ENCODE data around the gene HSPA2. TPM values are rescaled to one million over a fixed set of nuclear protein-coding genes. Genes with fewer than 3 reads are reported as not detected.

The HSPA2 gene
- total RNA-seq, 1 donor from 2014 or later: 5.4 TPM

DNA sequence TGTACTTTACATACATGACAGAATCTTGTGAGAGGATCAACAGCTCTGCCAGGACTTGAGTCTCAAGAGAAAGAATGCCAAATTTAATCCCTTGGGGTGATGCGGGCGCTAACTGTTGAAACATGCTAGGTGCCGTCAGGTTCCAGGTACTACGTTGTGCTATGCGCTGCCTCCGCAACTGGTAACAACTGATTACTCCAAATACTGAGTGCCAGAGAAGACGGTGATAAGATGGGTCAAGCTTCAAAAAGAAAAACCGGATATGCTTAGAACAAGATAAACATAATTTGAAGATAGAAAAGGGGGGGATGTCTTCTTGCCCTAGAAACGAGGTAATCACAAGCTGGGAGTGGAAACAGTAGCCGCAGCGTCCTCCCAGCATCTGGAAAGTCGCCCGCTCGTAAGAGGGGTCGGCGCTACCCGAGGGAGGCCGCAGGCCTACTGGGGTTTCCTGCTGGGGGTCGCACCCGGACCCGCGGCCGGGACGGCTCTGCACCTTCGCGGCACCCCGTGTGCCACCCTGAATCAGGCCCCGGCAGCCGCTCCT lies 37.6 kb upstream of the HSPA2 start:
- ChIA-PET POLR2A (interaction anchor here (0.6 to 4.5 kb wide), 21 partner anchors 8 to 835 kb away, joined by 3 to 60 read pairs (median 5); partner anchors contain the start of genes AKAP5, HSPA2 and MTHFD1), CTCF (interaction anchor here (1.4 to 3.3 kb wide), 3 partner anchors 8 to 37 kb away, joined by 3 to 32 read pairs (median 11); partner anchors contain the start of gene AKAP5)
- intact Hi-C loops (cut with micrococcal nuclease): loop anchor here (1.0 to 10.0 kb wide), 12 partner anchors 8 to 1028 kb away; partner anchors contain the start of genes AKAP5, FNTB, HSPA2 and MTHFD1
- ATAC-seq (ENCODE audit: low read depth) (no peak), DNase-seq (no peak)
- Mint-ChIP-seq H3K27me3 (no peaks in the 10 kb centered on the region), H3K36me3 (ENCODE audit: low read depth) (peaks cover 21% of the 10 kb centered on the region), H3K4me1 (peaks cover 67% of the 10 kb centered on the region), H3K9me3 (no peaks in the 10 kb centered on the region), H3K4me3 (peak overlapping the region; percentile 97), H3K27ac (peak overlapping the region; percentile 99)
- TF ChIP-seq, protein P1, sequence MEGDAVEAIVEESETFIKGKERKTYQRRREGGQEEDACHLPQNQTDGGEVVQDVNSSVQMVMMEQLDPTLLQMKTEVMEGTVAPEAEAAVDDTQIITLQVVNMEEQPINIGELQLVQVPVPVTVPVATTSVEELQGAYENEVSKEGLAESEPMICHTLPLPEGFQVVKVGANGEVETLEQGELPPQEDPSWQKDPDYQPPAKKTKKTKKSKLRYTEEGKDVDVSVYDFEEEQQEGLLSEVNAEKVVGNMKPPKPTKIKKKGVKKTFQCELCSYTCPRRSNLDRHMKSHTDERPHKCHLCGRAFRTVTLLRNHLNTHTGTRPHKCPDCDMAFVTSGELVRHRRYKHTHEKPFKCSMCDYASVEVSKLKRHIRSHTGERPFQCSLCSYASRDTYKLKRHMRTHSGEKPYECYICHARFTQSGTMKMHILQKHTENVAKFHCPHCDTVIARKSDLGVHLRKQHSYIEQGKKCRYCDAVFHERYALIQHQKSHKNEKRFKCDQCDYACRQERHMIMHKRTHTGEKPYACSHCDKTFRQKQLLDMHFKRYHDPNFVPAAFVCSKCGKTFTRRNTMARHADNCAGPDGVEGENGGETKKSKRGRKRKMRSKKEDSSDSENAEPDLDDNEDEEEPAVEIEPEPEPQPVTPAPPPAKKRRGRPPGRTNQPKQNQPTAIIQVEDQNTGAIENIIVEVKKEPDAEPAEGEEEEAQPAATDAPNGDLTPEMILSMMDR (IDR thresholded peaks at IDR 0.05): no peak

DNA sequence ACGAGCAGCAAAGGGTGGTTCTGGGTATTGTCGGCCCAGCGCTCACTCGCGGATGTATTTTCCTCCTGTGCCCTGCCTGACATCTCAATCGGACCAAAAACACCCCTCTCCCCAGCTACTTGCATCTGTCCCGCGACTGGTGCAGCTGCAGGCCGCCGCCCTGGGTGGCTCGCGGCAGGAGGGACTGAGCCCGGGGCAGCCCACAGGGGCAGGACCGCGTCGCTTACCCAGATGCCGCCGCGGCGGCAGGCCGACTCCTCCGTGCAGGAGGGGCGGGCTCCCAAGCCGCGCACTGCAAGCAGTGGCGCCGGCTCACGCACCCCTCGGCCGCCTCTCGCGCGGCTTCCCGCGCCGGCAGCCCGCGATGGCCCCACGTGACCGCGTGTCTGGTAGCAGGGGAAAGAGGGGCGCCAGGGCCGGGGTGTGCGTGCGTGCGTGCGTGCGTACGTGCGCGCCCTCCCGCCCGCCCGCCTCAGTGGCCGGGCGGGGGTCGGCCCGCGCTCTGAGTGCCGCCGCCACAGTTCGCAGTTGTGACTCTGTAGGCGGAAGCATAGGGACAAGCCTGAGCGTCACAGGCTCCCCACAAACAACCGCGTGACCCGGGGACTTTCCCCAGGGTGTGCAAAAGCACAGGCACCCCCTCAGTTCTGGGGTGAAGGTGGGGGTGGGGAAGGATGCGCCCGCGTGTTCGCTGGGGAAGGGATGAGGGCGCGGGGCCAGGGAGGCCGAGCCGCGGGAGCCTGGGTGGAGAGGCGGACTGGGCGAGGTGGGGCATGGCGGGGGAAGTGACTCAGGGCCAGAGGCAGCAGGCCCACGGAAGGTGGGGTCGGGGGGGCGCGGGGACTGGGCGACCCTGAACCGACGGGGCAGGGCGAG lies 36.9 kb upstream of the HSPA2 start, which contains the start of gene ZBTB25:
Gene ZBTB25, minus strand, starts transcription at position 405 of the 876 bp plus-strand sequence. CDS start 13,305 bp downstream, outside the sequence.
- ChIA-PET CTCF (interaction anchor here (1.4 to 3.3 kb wide), 3 partner anchors 8 to 38 kb away, joined by 3 to 32 read pairs (median 11); partner anchors contain the start of gene AKAP5), POLR2A (interaction anchor here (0.6 to 4.5 kb wide), 40 partner anchors 10 to 1031 kb away, joined by 3 to 60 read pairs (median 4); partner anchors contain the start of genes AKAP5, HSPA2, MTHFD1 and PPP2R5E)
- Mint-ChIP-seq H3K4me1 (peaks cover 73% of the 10 kb centered on the region), H3K4me3 (peak within 1 kb of the TSS; percentile 97), H3K27me3 (no peaks in the 10 kb centered on the region), H3K27ac (peak within 1 kb of the TSS; percentile 100), H3K9me3 (no peaks in the 10 kb centered on the region), H3K36me3 (ENCODE audit: low read depth) (peaks cover 19% of the 10 kb centered on the region)
- intact Hi-C loops (cut with micrococcal nuclease): loop anchor here (1.0 to 10.0 kb wide), 13 partner anchors 19 to 1029 kb away; partner anchors contain the start of genes AKAP5, FNTB, HSPA2 and MTHFD1
- DNase-seq (peak; percentile 91), ATAC-seq (ENCODE audit: low read depth) (peak; percentile 66)
- TF ChIP-seq, protein P1 (IDR thresholded peaks at IDR 0.05): no peak

DNA sequence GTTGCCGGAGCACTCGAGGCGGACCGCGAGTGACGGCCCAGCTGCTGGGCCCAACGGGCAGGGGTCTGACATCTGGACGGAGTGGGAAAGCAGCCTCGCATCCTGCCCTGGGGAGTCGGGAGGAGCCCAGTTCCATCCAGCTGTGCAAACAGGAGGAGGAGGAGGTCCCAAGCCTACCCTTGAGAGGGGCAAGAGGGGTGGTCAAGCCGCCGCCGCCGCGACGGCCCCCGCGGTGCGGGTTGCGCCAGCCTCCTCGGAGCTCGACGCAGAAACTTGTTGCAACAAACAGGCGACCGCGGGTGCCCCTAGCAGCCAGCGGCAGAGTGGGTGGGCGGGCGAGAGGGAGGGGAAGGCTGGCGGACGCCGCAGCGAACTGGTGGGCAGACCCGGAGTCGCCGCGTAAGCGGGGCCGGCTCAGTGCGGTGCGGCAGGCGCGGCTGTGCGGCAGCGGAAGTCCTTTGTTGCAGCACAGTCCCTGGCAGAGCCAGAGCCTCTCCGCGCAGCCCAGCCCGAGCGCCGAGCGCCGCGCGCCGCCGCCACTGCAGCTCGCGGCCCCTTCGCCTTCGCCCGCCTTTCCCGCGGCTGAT lies 36.1 kb upstream of the HSPA2 start, which contains the start of gene ZBTB1:
Gene ZBTB1, plus strand, starts transcription at position 461 of the 587 bp plus-strand sequence. CDS start 16,735 bp downstream, outside the sequence.
- ATAC-seq (ENCODE audit: low read depth) (peak; percentile 43), DNase-seq (no peak)
- intact Hi-C loops (cut with micrococcal nuclease): loop anchor here (1.0 to 10.0 kb wide), 7 partner anchors 480 to 1030 kb away; partner anchors contain the start of genes FNTB, PPP2R5E, SGPP1 and SYNE2
- Mint-ChIP-seq H3K4me3 (peak within 1 kb of the TSS; percentile 97), H3K4me1 (peaks cover 79% of the 10 kb centered on the region), H3K27ac (peak within 1 kb of the TSS; percentile 100), H3K36me3 (ENCODE audit: low read depth) (peaks cover 19% of the 10 kb centered on the region), H3K27me3 (no peaks in the 10 kb centered on the region), H3K9me3 (no peaks in the 10 kb centered on the region)
- ChIA-PET POLR2A (interaction anchor here (0.6 to 4.5 kb wide), 32 partner anchors 9 to 1031 kb away, joined by 3 to 60 read pairs (median 4); partner anchors contain the start of genes HSPA2, MTHFD1, PPP2R5E and WDR89), CTCF (no interaction called here)
- TF ChIP-seq, protein P1 (IDR thresholded peaks at IDR 0.05): no peak

- ChIA-PET POLR2A (interaction anchor here (0.6 to 4.5 kb wide), 23 partner anchors 8 to 863 kb away, joined by 3 to 60 read pairs (median 6); partner anchors contain the start of genes HSPA2, MTHFD1 and WDR89), CTCF (interaction anchor here (1.0 kb wide), 1 partner anchor 166 kb away, joined by 3 read pairs; no protein-coding TSS in a partner anchor)
Observed at GRCh38 chr14:64504897-64505794, 35.4 kb upstream of the HSPA2 start.

More at GRCh38 chr14:64504897-64505794, 35.4 kb upstream of the HSPA2 start:
- TF ChIP-seq, protein P1 (IDR thresholded peaks at IDR 0.05): no peak
- no peaks in the 10 kb centered on the region for H3K9me3 Mint-ChIP-seq
- H3K27ac Mint-ChIP-seq: peak overlapping the region; percentile 100
- H3K36me3 Mint-ChIP-seq (ENCODE audit: low read depth): peaks cover 19% of the 10 kb centered on the region
- intact Hi-C loops (cut with micrococcal nuclease): loop anchor here (1.0 to 10.0 kb wide), 8 partner anchors 167 to 1030 kb away; partner anchors contain the start of genes FNTB, PPP2R5E, SGPP1 and SYNE2
- DNase-seq (peak; percentile 76), ATAC-seq (ENCODE audit: low read depth) (peak; percentile 30)
- peak overlapping the region; percentile 97 for H3K4me3 Mint-ChIP-seq
- H3K4me1 Mint-ChIP-seq: peaks cover 79% of the 10 kb centered on the region
- H3K27me3 Mint-ChIP-seq: no peaks in the 10 kb centered on the region

All from activated B cell treated with CpG ODN at 0.5 μM for 24 hours (primary cell).